Skeletal muscle tissue (tissue), 4 donors: ENCODE data around the gene DCXR. TPM values are rescaled to one million over a fixed set of nuclear protein-coding genes. Genes with fewer than 3 reads are reported as not detected.
"Not testable (repeated sequence)": the region's sequence is repeated elsewhere in the genome, so short reads cannot be mapped to it uniquely, and the experiment has no call there.

Experiments used
- H3K27ac ChIP-seq: one replicate; pipeline ENCODE4 v1.7.0; 2013; ENCODE audit warnings: mild to moderate bottlenecking, low read depth, low read length, inconsistent platforms
- H3K27me3 ChIP-seq, 3 donors: one replicate each; pipeline ENCODE4 v1.7.0; 2013; ENCODE audit warnings: low read length in 3 of 3; ENCODE audit not compliant: control insufficient read depth in 3 of 3, insufficient read depth in 3 of 3
- H3K36me3 ChIP-seq, 3 donors: one replicate each; pipeline ENCODE4 v1.7.0; 2013; ENCODE audit warnings: low read length in 3 of 3; ENCODE audit not compliant: control insufficient read depth in 3 of 3, insufficient read depth in 3 of 3
- H3K4me1 ChIP-seq, 3 donors: one replicate each; pipeline ENCODE4 v1.7.0; 2013; ENCODE audit warnings: low read length in 3 of 3, mild to moderate bottlenecking in 3 of 3; ENCODE audit not compliant: control insufficient read depth in 3 of 3, insufficient read depth in 3 of 3
- H3K4me3 ChIP-seq, 3 donors: one replicate each; pipeline ENCODE4 v1.7.0; 2013; ENCODE audit warnings: low read length in 3 of 3
- H3K9ac ChIP-seq, 3 donors: one replicate each; pipeline ENCODE4 v1.7.0; 2013; ENCODE audit warnings: low read length in 3 of 3, mild to moderate bottlenecking in 3 of 3, moderate library complexity in 2 of 3, low read depth in 1 of 3
- H3K9me3 ChIP-seq, 3 donors: one replicate each; pipeline ENCODE4 v1.7.0; 2013; ENCODE audit warnings: low read length in 3 of 3; ENCODE audit not compliant: control insufficient read depth in 3 of 3
- total RNA-seq: library from RNA; depleted of rRNA; stranded (reverse); fragments of >200 nt; gene quantifications from one replicate; pipeline ENCODE4 v1.2.3, GENCODE V29; 2014
- donor health status: Osteomylitis.

Gene DCXR
- total RNA-seq, 1 donor from 2014 or later: 20.4 TPM

- Histone ChIP-seq H3K9ac (no peak overlapping the region), H3K27ac (no peak overlapping the region), H3K9me3 (no peaks in the 10 kb centered on the region), H3K4me1 (peaks cover 14 to 24% (median 21%) of the 10 kb centered on the region in 3 donors), H3K4me3 (no peak overlapping the region), H3K27me3 (no peaks in the 10 kb centered on the region), H3K36me3 (peaks cover 0 to 8% (median 7%) of the 10 kb centered on the region in 3 donors)
Observed at GRCh38 chr17:82039695-82040299, 2.3 kb upstream of the DCXR start.

DNA sequence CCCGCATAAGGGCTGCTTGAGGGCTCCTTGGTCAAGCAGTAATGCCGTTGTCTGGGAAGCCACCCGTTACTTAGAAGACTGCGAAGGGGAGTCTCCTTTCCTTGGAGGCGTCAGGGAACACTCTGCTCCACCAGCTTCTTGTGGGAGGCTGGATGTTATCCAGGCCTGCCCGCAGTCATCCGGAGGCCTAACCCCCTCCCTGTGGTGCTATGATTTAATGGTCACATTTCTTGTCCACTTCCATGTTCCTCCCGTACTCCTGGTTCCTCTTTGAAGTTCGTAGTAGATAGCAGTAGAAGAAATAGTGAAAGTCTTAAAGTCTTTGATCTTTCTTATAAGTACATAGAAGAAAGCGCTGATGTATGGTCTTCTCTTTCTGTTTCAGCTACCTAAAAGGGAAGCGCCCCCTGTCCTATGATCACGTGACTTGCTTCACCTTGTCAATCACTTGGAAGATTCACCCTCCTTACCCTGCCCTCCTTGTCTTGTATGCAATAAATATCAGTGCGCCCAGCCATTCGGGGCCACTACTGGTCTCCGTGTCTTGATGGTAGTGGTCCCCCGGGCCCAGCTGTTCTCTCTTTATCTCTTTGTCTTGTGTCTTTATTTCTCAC, 1.4 kb upstream of the DCXR start:
- peaks cover 14 to 24% (median 23%) of the 10 kb centered on the region in 3 donors for H3K4me1 ChIP-seq
- H3K27ac ChIP-seq, H3K36me3 ChIP-seq, H3K4me3 ChIP-seq, H3K9me3 ChIP-seq, H3K9ac ChIP-seq, H3K27me3 ChIP-seq: not testable (repeated sequence)

- H3K4me1 ChIP-seq: peaks cover 14 to 24% (median 23%) of the 10 kb centered on the region in 3 donors
- no peaks in the 10 kb centered on the region for H3K9me3 ChIP-seq
- peak overlapping the region; percentile 96 for H3K27ac ChIP-seq
- peak overlapping the region; percentile 64 to 91 (median 70) for H3K4me3 ChIP-seq
- H3K27me3 ChIP-seq: peaks cover 0 to 8% (median 0%) of the 10 kb centered on the region in 3 donors
- H3K36me3 ChIP-seq: peaks cover 0 to 8% (median 7%) of the 10 kb centered on the region in 3 donors
- peak overlapping the region; percentile 56 to 73 (median 59) for H3K9ac ChIP-seq
Observed at GRCh38 chr17:82037889-82038195, 345 bp upstream of the DCXR start.

DNA sequence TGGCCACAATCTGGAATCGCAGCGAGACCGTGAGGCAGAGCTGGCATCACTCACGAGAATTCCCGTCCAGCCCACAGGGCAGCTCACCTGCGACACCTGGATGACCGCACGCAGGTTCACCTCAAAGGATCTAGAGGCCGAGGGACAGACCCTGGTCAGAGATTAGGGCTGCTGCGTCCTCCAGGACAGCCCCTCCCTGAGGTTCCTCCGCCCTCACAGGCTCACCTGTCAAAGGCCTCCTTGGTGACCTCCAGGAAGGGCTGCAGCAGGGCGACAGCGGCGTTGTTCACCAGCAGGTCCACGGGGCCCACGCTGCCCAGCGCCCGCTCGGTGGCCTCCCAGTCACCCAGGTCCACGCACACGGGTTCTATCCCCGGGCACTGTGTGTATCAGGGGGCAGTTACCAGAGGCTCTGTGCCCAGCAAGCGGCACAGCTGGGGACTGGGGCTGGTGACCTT, 834 bp downstream of the DCXR start:
- Histone ChIP-seq H3K27ac (peak overlapping the region; percentile 96), H3K9ac (peak overlapping the region; percentile 73 to 93 (median 92)), H3K9me3 (no peaks in the 10 kb centered on the region), H3K4me1 (peaks cover 14 to 29% (median 28%) of the 10 kb centered on the region in 3 donors), H3K4me3 (peak overlapping the region; percentile 78 to 91 (median 88)), H3K27me3 (peaks cover 6 to 18% (median 7%) of the 10 kb centered on the region in 3 donors), H3K36me3 (peaks cover 0 to 8% (median 7%) of the 10 kb centered on the region in 3 donors)

DNA sequence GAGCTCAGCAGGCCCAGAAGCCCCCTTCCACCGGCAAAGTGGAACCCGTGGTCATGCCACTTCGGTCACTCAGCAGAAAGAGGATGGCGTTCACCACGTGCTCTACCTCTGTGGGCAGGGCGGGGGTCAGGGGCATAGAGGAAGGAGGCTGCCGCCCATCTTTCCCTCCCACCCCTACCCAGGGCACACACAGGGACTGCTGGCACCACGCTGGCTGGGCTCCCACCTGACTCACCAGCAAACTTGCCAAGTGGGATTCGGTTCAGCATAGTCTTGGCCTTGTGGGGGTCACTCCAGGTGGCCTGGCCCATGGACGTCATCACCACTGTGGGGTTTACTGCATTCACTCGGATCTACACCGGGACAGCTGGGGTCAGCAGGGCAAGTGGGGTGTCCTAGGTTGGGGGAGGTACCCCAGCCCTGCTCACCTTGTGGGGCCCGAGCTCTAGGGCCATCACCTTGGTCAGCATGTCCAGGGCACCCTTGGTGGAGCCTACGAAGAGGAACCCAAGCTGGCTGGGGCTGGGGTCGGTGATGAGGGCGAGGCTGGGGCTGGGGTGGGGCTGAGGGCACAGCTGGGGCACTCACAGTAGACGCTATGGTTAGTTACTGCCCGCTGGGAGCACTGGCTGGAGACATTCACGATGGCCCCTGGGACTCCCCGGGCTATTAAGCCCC, 1.4 kb downstream of the DCXR start:
- Histone ChIP-seq H3K9me3 (no peaks in the 10 kb centered on the region), H3K27ac (peak overlapping the region; percentile 96), H3K9ac (peak overlapping the region; percentile 73 to 93 (median 92)), H3K4me3 (peak overlapping the region; percentile 78 to 91 (median 88)), H3K4me1 (peaks cover 14 to 29% (median 28%) of the 10 kb centered on the region in 3 donors), H3K36me3 (peaks cover 0 to 8% (median 7%) of the 10 kb centered on the region in 3 donors), H3K27me3 (peaks cover 6 to 18% (median 7%) of the 10 kb centered on the region in 3 donors)

DNA sequence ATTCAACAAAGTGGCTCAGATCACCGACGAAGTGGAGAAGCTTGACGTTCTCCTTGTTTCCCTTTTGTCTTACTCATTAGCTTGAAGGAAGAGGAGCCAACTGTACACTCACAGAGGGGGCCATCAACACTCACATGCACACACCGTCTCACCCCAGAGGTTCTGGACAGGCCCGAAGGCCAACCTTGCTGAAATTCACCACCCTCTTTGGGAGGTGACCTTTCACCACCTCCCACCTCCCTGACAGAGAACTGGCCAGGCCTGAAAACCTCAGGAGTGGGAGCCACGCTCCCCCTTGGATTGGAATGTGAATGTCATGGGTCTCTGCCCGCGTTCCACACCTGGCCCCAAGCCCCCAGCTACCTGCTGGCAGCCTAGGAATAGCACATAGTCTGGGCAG, 2.0 kb downstream of the DCXR start:
- peak overlapping the region in 1 of 3 donors; percentile 88 for H3K4me3 ChIP-seq
- no peaks in the 10 kb centered on the region for H3K9me3 ChIP-seq
- H3K4me1 ChIP-seq: peaks cover 14 to 35% (median 34%) of the 10 kb centered on the region in 3 donors
- H3K36me3 ChIP-seq: peaks cover 0 to 8% (median 7%) of the 10 kb centered on the region in 3 donors
- H3K9ac ChIP-seq: peak overlapping the region; percentile 51 to 93 (median 92)
- H3K27ac ChIP-seq: no peak overlapping the region
- peaks cover 6 to 18% (median 7%) of the 10 kb centered on the region in 3 donors for H3K27me3 ChIP-seq

DNA sequence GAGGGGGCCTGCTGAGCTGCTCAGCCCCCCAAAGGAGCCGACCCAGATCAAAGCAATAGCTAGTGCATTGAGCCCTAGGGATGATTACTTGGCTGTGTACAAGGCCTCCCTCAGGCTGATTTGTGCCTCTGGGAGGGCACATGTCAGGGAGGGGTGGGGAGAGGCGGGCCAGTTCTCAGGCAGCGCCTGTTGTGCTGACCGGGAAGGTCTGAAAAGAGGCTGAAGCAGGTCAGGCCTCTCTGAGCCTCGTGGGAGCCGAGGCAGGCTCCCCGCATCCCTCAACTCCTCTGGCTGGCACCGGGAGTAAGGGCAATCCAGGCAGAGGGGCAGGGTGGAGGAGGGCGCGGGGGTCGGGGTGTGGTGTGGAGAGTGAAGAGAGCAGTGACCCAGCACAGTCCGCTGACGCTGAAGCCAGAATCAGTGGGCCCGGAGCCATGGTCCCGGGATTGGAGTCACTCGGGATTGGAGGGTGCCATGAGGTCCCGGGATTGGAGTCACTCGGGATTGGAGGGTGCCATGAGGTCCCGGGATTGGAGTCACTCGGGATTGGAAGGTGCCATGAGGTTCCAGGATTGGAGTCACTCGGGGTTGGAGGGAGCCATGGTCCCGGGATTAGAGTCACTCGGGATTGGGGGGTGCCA, 3.0 kb downstream of the DCXR start:
- no peak overlapping the region for H3K4me3 ChIP-seq

GRCh38 chr17:82033359-82034085, 4.0 kb downstream of the DCXR start:
- H3K27ac ChIP-seq: no peak overlapping the region
- H3K4me3 ChIP-seq: no peak overlapping the region
- peaks cover 17 to 47% (median 45%) of the 10 kb centered on the region in 3 donors for H3K4me1 ChIP-seq

More for the DNA sequence above, 3.0 kb downstream of the DCXR start:
- Histone ChIP-seq H3K9me3 (no peaks in the 10 kb centered on the region), H3K27me3 (peaks cover 6 to 18% (median 7%) of the 10 kb centered on the region in 3 donors), H3K27ac (no peak overlapping the region), H3K4me1 (peaks cover 17 to 45% (median 44%) of the 10 kb centered on the region in 3 donors), H3K36me3 (peaks cover 0 to 8% (median 7%) of the 10 kb centered on the region in 3 donors), H3K9ac (peak overlapping the region in 1 of 3 donors; percentile 3)

More at GRCh38 chr17:82033359-82034085, 4.0 kb downstream of the DCXR start:
- Histone ChIP-seq H3K9ac (peak overlapping the region in 1 of 3 donors; percentile 8), H3K36me3 (peaks cover 0 to 8% (median 7%) of the 10 kb centered on the region in 3 donors), H3K27me3 (peaks cover 6 to 18% (median 7%) of the 10 kb centered on the region in 3 donors), H3K9me3 (no peaks in the 10 kb centered on the region)
